ENCODE results near the gene RRM2. TPM values are rescaled to one million over a fixed set of nuclear protein-coding genes. Genes with fewer than 3 reads are reported as not detected.

RRM2 gene
- total and polyA plus RNA-seq, 2 of the 4 experiments (the other 2 are of a cell fraction) = 53.6 to 68.5 TPM

GRCh38 chr2:10150436-10150835 is 27.9 kb downstream of the RRM2 start:
- dilution Hi-C loops (cut with HindIII; ENCODE audit: low sequenced_read_pairs, unreplicated experiment) (no loop called here), intact Hi-C loops (cut with micrococcal nuclease) (no loop called here), in situ Hi-C loops (cut with MboI; ENCODE audit: low sequenced_read_pairs) (no loop called here)
- H4K20me1 ChIP-seq (ENCODE audit: insufficient read depth, low read length) = no peaks in the 10 kb centered on the region
- BruUV-seq (replicated peaks) = no TSS peak
- H4K91ac ChIP-seq (ENCODE audit: insufficient read depth, low read depth, low read length) = no peak overlapping the region
- H3K14ac ChIP-seq (replicated peaks; ENCODE audit: low read depth, low read length) = no peak overlapping the region
- no peak overlapping the region for H2AK9ac ChIP-seq (replicated peaks; ENCODE audit: low read depth, low read length, poor library complexity)
- H3K27ac ChIP-seq (ENCODE audit: insufficient read depth, low read length) = no peak overlapping the region
- H2AK5ac ChIP-seq (ENCODE audit: low read depth, low read length) = no peak overlapping the region
- no peaks in the 10 kb centered on the region for H3K36me3 ChIP-seq (ENCODE audit: control insufficient read depth, insufficient read depth, low read length)
- no peak overlapping the region for H3K4me2 ChIP-seq (ENCODE audit: low read depth, low read length)
- H2BK15ac ChIP-seq (ENCODE audit: low read depth, low read length) = no peak overlapping the region
- H3K23ac ChIP-seq (ENCODE audit: low read depth, low read length) = no peak overlapping the region
- H4K5ac ChIP-seq (ENCODE audit: low read depth, low read length) = no peak overlapping the region
- H2AFZ ChIP-seq (replicated peaks; ENCODE audit: low read length, poor library complexity) = no peak overlapping the region
- no peak for ATAC-seq (ENCODE audit: low read depth)
- TF ChIP-seq POLR2A (IDR thresholded peaks at IDR 0.05; ENCODE audit: low read depth, low read length) (no peak), CTCF (conservative IDR thresholded peaks at IDR 0.05; ENCODE audit: low read depth, low read length) (no peak), CHD1 (IDR thresholded peaks at IDR 0.05; ENCODE audit: low read depth, low read length) (no peak), MAFK (IDR thresholded peaks at IDR 0.05; ENCODE audit: low read depth, low read length) (no peak)
- no peaks in the 10 kb centered on the region for H3K9me3 ChIP-seq (ENCODE audit: control insufficient read depth, insufficient read depth, low read length)
- DNase-seq = no peak
- no peak overlapping the region for H2BK20ac ChIP-seq (ENCODE audit: low read depth, low read length)
- no peaks in the 10 kb centered on the region for H3K79me1 ChIP-seq (ENCODE audit: low read depth in 1 of 2, low read length in 2 of 2)
- CTCF ChIA-PET = no interaction called here
- H2BK120ac ChIP-seq (ENCODE audit: low read depth, low read length) = no peak overlapping the region
- WGBS, 2 experiments (ENCODE audit: extremely low coverage in 2 of 2, insufficient read length in 1 of 2) = no CpG with 5 or more reads among the region's 5 CpGs
- no peak overlapping the region for H3K9ac ChIP-seq (ENCODE audit: low read depth, low read length)
- H3K4me3 ChIP-seq (ENCODE audit: insufficient read depth, low read depth, low read length) = no peak overlapping the region
- H3K56ac ChIP-seq (ENCODE audit: extremely low read depth, insufficient read depth, low read length) = no peak overlapping the region
- no peaks in the 10 kb centered on the region for H3K4me1 ChIP-seq (ENCODE audit: control insufficient read depth, insufficient read depth, low read length)
- H3K18ac ChIP-seq (ENCODE audit: low read depth, low read length) = no peak overlapping the region
- POLR2A ChIA-PET (ENCODE audit: unreplicated experiment) = no interaction called here
- H3K4ac ChIP-seq (ENCODE audit: low read depth, low read length) = no peak overlapping the region
- peaks cover 4% of the 10 kb centered on the region; the same call in 1 of the 2 replicates for H3K9me1 ChIP-seq (ENCODE audit: insufficient read depth, low read length)
- H4K8ac ChIP-seq (ENCODE audit: low read depth in 2 of 2, low read length in 2 of 2) = no peak overlapping the region
- no peak overlapping the region for H2BK5ac ChIP-seq (ENCODE audit: low read depth, low read length, poor library complexity, severe bottlenecking)
- H3K27me3 ChIP-seq (ENCODE audit: control insufficient read depth, insufficient read depth, low read length) = no peaks in the 10 kb centered on the region
